Tibial artery (tissue), 4 donors: ENCODE results near the gene ADIRF.

Experiments used
- DNase-seq, 2 donors: peaks; one replicate each; pipeline ENCODE4 v3.0.0-alpha.2; 2019
- H3K27ac ChIP-seq, 2 donors: fragments of 200-600 bp; sonication (generic) in 1 of 2; 1 replicate in 1 of 2; 2 replicates in 1 of 2; pipeline ENCODE4 v1.5.1; 2018 to 2019; ENCODE audit warnings: mild to moderate bottlenecking in 1 of 2
- H3K27me3 ChIP-seq, 2 donors: fragments of 200-600 bp; sonication (generic) in 1 of 2; one replicate each; pipeline versions ENCODE4 v1.5.1 to v1.6.0; 2016 to 2019
- H3K36me3 ChIP-seq, 3 donors: fragments of 200-600 bp; sonication (generic) in 2 of 3; one replicate each; pipeline ENCODE4 v1.5.1; 2016 to 2019; ENCODE audit warnings: mild to moderate bottlenecking in 2 of 3
- H3K4me1 ChIP-seq, 4 donors: fragments of 200-600 bp; sonication (generic) in 2 of 4; 1 replicate in 3 of 4; 2 replicates in 1 of 4; pipeline ENCODE4 v1.5.1; 2016 to 2019
- H3K4me3 ChIP-seq, 2 donors: fragments of 200-600 bp; sonication (generic) in 1 of 2; 1 replicate in 1 of 2; 2 replicates in 1 of 2; pipeline ENCODE4 v1.5.1; 2018 to 2019; ENCODE audit warnings: mild to moderate bottlenecking in 2 of 2
- H3K9me3 ChIP-seq, 3 donors: fragments of 200-600 bp; sonication (generic) in 1 of 3; one replicate each; pipeline ENCODE4 v1.5.1; 2016 to 2019
- CTCF ChIP-seq, 2 experiments: fragments of 200-600 bp in 1 of 2; fragments of 450-650 bp in 1 of 2; IDR thresholded peaks; one replicate each; pipeline ENCODE4 v1.5.1; 2017 to 2019; ENCODE audit warnings: antibody characterized with exemption in 2 of 2, mild to moderate bottlenecking in 1 of 2, moderate library complexity in 1 of 2
- intact Hi-C: fragments of 100-400 bp; cut with DNase I; formaldehyde crosslinking; loops from one replicate; pipeline ENCODE4 v1.15.0; 2023; ENCODE audit warnings: low total_unique reads

The ADIRF gene

GRCh38 chr10:86969421-86970041 is 1.2 kb downstream of the ADIRF start:
- intact Hi-C loops = loop anchor here (10.0 kb wide), 1 partner anchor 125 kb away; the partner anchor contains the start of genes GLUD1 and SHLD2
- DNase-seq = peak in 1 of 2 donors; percentile 82
- TF ChIP-seq CTCF (IDR thresholded peaks at IDR 0.05) = no peak
- no peaks in the 10 kb centered on the region for H3K27me3 ChIP-seq
- H3K36me3 ChIP-seq = peaks cover 0 to 4% (median 0%) of the 10 kb centered on the region in 3 donors
- H3K9me3 ChIP-seq = no peaks in the 10 kb centered on the region
- H3K4me1 ChIP-seq = peaks cover 0 to 65% (median 55%) of the 10 kb centered on the region in 4 donors
- H3K27ac ChIP-seq = peak overlapping the region; percentile 99 to 100
- peak overlapping the region; percentile 79 to 92 for H3K4me3 ChIP-seq

- Histone ChIP-seq H3K9me3 (no peaks in the 10 kb centered on the region), H3K36me3 (peaks cover 0 to 4% (median 0%) of the 10 kb centered on the region in 3 donors), H3K27ac (peak overlapping the region; percentile 99 to 100), H3K4me3 (peak overlapping the region; percentile 79 to 92), H3K4me1 (peaks cover 0 to 62% (median 52%) of the 10 kb centered on the region in 4 donors), H3K27me3 (no peaks in the 10 kb centered on the region)
- no peak for TF ChIP-seq CTCF (IDR thresholded peaks at IDR 0.05)
- intact Hi-C loops = no loop called here
- peak; percentile 95 to 98 for DNase-seq
Measured at GRCh38 chr10:86970162-86970981, 2.1 kb downstream of the ADIRF start.

DNA sequence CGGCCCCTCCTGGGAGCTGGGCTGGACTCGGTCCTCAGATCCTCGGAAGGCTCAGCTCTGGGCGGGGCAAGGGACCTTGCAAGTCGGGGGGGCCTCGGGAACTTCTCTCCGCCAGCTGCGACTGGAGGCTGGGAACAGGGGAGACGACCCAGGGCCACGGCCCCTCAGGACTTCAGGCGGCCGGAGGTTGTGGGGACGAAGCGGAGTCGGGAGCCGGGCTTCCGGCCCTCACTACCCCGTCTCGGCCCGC is 2.6 kb downstream of the ADIRF start:
- peaks cover 0 to 62% (median 48%) of the 10 kb centered on the region in 4 donors for H3K4me1 ChIP-seq
- H3K36me3 ChIP-seq = peaks cover 0 to 4% (median 0%) of the 10 kb centered on the region in 3 donors
- no peak for DNase-seq
- peak in 1 of 2 experiments; percentile 10 for TF ChIP-seq CTCF (IDR thresholded peaks at IDR 0.05)
- H3K27ac ChIP-seq = peak overlapping the region; percentile 99 to 100
- H3K4me3 ChIP-seq = peak overlapping the region; percentile 79 to 92
- intact Hi-C loops = no loop called here
- H3K27me3 ChIP-seq = no peaks in the 10 kb centered on the region
- no peaks in the 10 kb centered on the region for H3K9me3 ChIP-seq

- peak; percentile 92 to 98 for DNase-seq
- H3K27ac ChIP-seq = peak overlapping the region; percentile 99 to 100
- H3K4me1 ChIP-seq = peaks cover 0 to 62% (median 45%) of the 10 kb centered on the region in 4 donors
- peaks cover 0 to 4% (median 0%) of the 10 kb centered on the region in 3 donors for H3K36me3 ChIP-seq
- no peaks in the 10 kb centered on the region for H3K27me3 ChIP-seq
- H3K9me3 ChIP-seq = no peaks in the 10 kb centered on the region
- TF ChIP-seq CTCF (IDR thresholded peaks at IDR 0.05) = peak; percentile 12 to 23
- H3K4me3 ChIP-seq = peak overlapping the region; percentile 79 to 92
- intact Hi-C loops = no loop called here
Measured at GRCh38 chr10:86971232-86971991, 3.1 kb downstream of the ADIRF start.

DNA sequence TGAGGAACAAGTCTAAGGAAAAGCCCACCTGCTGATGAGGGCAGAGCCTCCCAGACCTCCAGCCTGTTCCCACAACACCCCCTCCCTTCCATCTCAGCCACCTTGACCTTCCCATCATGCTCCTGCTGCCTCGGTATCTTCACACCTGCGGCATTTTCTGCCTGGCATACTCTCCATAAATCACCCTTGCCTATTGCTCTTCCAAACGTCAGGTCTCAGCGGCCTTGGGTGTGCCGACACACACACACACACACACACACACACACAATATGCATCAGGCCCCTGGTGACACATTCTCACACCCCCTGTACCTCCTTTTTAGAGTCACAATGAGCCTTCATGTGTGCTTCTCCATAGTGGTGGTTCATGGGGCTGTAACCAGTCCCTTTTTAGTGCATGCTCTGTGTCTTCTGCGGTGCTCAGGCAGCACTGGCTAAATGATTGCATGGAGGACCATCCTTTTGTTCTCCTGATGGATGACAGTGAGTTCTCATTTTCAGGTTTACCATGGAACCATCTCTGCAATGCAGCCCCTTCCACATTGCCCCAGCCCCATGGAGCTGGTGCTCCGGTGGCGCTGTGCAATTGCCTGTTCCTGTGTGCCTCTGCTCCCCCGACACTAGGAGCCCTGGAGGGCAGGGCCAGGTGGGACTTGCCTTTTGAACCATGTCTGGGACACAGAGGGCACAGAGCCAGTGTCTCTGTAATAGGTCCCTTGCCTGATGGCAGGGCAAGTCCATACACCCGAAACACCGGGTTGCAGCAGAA is 4.5 kb downstream of the ADIRF start:
- peaks cover 0 to 62% (median 35%) of the 10 kb centered on the region in 4 donors for H3K4me1 ChIP-seq
- H3K9me3 ChIP-seq = no peaks in the 10 kb centered on the region
- H3K27me3 ChIP-seq = no peaks in the 10 kb centered on the region
- intact Hi-C loops = no loop called here
- TF ChIP-seq CTCF (IDR thresholded peaks at IDR 0.05) = no peak
- no peak overlapping the region for H3K4me3 ChIP-seq
- H3K27ac ChIP-seq = peak overlapping the region; percentile 99 to 100
- peak in 1 of 2 donors; percentile 75 for DNase-seq
- H3K36me3 ChIP-seq = peaks cover 0 to 4% (median 0%) of the 10 kb centered on the region in 3 donors
